BE2C (cell line): ENCODE results near the gene EPB41L5.
"Not testable (repeated sequence)": the region's sequence is repeated elsewhere in the genome, so short reads cannot be mapped to it uniquely, and the experiment has no call there.

Experiments used
- DNase-seq: peaks from one replicate; pipeline ENCODE4 v3.0.0-alpha.2; 2020
- H3K27me3 ChIP-seq: fragments of 250-450 bp; sonication (Bioruptor Pico); 2 replicates; pipeline ENCODE4 v1.5.1; 2020; ENCODE audit warnings: mild to moderate bottlenecking
- H3K36me3 ChIP-seq: fragments of 250-450 bp; sonication (Bioruptor Pico); 2 replicates; pipeline ENCODE4 v1.5.1; 2020; ENCODE audit warnings: mild to moderate bottlenecking
- H3K4me1 ChIP-seq: fragments of 250-450 bp; sonication (Bioruptor Pico); 2 replicates; pipeline ENCODE4 v1.5.1; 2020
- H3K4me3 ChIP-seq: 2 replicates; pipeline ENCODE4 v1.5.1; 2011; ENCODE audit warnings: low read depth, low read length
- H3K9me3 ChIP-seq: fragments of 250-450 bp; sonication (Bioruptor Pico); 2 replicates; pipeline ENCODE4 v1.5.1; 2020
- CTCF ChIP-seq: IDR thresholded peaks from 2 replicates; pipeline ENCODE4 v1.5.1; 2012; ENCODE audit warnings: mild to moderate bottlenecking, low read depth, low read length

Gene EPB41L5

GRCh38 chr2:120150040-120150482 is 137.2 kb downstream of the EPB41L5 start:
- no peak for DNase-seq
- Histone ChIP-seq H3K4me3 (no peak overlapping the region), H3K4me1 (no peaks in the 10 kb centered on the region; the same call in 1 of the 2 replicates), H3K36me3 (no peaks in the 10 kb centered on the region), H3K9me3 (no peaks in the 10 kb centered on the region), H3K27me3 (no peaks in the 10 kb centered on the region)
- no peak for TF ChIP-seq CTCF

GRCh38 chr2:120155308-120155707 is 142.4 kb downstream of the EPB41L5 start:
- Histone ChIP-seq H3K4me3 (no peak overlapping the region), H3K36me3 (peaks cover 4% of the 10 kb centered on the region; the same call in 1 of the 2 replicates), H3K27me3 (no peaks in the 10 kb centered on the region), H3K9me3 (no peaks in the 10 kb centered on the region), H3K4me1 (no peaks in the 10 kb centered on the region)
- TF ChIP-seq CTCF: no peak
- no peak for DNase-seq

GRCh38 chr2:120158658-120159057 is 145.8 kb downstream of the EPB41L5 start:
- H3K9me3 ChIP-seq, H3K27me3 ChIP-seq, H3K4me3 ChIP-seq, DNase-seq, H3K4me1 ChIP-seq, H3K36me3 ChIP-seq: not testable (repeated sequence)

GRCh38 chr2:120161190-120161589 is 148.3 kb downstream of the EPB41L5 start:
- no peak overlapping the region for H3K4me3 ChIP-seq
- H3K36me3 ChIP-seq: peaks cover under 1% of the 10 kb centered on the region; the same call in 1 of the 2 replicates
- no peak for DNase-seq

GRCh38 chr2:120162716-120163115 is 149.8 kb downstream of the EPB41L5 start:
- no peak for TF ChIP-seq CTCF
- no peak for DNase-seq
- H3K4me1 ChIP-seq: no peaks in the 10 kb centered on the region
- no peak overlapping the region for H3K4me3 ChIP-seq
- no peaks in the 10 kb centered on the region for H3K36me3 ChIP-seq
- no peaks in the 10 kb centered on the region for H3K9me3 ChIP-seq
- H3K27me3 ChIP-seq: no peaks in the 10 kb centered on the region

More at GRCh38 chr2:120161190-120161589, 148.3 kb downstream of the EPB41L5 start:
- no peaks in the 10 kb centered on the region for H3K27me3 ChIP-seq
- no peaks in the 10 kb centered on the region for H3K9me3 ChIP-seq
- no peak for TF ChIP-seq CTCF
- no peaks in the 10 kb centered on the region for H3K4me1 ChIP-seq

- no peak for TF ChIP-seq CTCF
- no peaks in the 10 kb centered on the region for H3K9me3 ChIP-seq
- H3K4me1 ChIP-seq: peaks cover 3% of the 10 kb centered on the region; the same call in 1 of the 2 replicates
- H3K27me3 ChIP-seq: no peaks in the 10 kb centered on the region
- H3K36me3 ChIP-seq: no peaks in the 10 kb centered on the region
- DNase-seq: no peak
- H3K4me3 ChIP-seq: no peak overlapping the region
Measured at GRCh38 chr2:120167272-120167671, 154.4 kb downstream of the EPB41L5 start.

- TF ChIP-seq CTCF: no peak
- H3K4me1 ChIP-seq: peaks cover 3% of the 10 kb centered on the region; the same call in 1 of the 2 replicates
- no peaks in the 10 kb centered on the region for H3K9me3 ChIP-seq
- no peak for DNase-seq
- H3K27me3 ChIP-seq: no peaks in the 10 kb centered on the region
- no peak overlapping the region for H3K4me3 ChIP-seq
- no peaks in the 10 kb centered on the region for H3K36me3 ChIP-seq
Measured at GRCh38 chr2:120169020-120169419, 156.1 kb downstream of the EPB41L5 start.
